GM08714 (cell line): ENCODE measurements around the gene MTHFD1L.

Experiments used
- H3K4me3 ChIP-seq: fragments of 200-500 bp; sonication (Bioruptor generic); 2 replicates; pipeline ENCODE4 v1.5.1; 2014; ENCODE audit warnings: mild to moderate bottlenecking, low read length, inconsistent platforms
- ZNF274 ChIP-seq: IDR thresholded peaks from 2 replicates; pipeline ENCODE4 v1.6.1; 2012; ENCODE audit warnings: mild to moderate bottlenecking, low read depth, low read length

MTHFD1L gene

DNA sequence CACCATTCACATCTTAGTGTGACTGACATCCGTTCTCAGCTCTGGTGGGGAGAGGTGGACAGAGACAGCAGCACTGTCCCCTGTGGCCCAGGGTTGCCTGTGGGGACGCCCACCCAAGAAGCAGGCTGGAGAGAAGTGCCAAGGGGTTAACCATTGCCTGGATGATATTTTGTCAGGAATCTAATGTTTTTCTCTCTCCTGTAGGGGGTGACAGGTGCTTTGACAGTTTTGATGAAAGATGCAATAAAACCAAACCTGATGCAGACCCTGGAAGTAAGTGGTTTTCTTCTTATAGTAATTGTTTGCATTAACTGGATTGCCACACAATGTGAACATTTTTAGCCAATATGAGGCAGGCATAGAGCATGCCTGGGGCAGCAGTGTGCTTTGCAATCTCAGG lies 99.3 kb downstream of the MTHFD1L start:
- H3K4me3 ChIP-seq, result no peak overlapping the region
- TF ChIP-seq ZNF274, result no peak

DNA sequence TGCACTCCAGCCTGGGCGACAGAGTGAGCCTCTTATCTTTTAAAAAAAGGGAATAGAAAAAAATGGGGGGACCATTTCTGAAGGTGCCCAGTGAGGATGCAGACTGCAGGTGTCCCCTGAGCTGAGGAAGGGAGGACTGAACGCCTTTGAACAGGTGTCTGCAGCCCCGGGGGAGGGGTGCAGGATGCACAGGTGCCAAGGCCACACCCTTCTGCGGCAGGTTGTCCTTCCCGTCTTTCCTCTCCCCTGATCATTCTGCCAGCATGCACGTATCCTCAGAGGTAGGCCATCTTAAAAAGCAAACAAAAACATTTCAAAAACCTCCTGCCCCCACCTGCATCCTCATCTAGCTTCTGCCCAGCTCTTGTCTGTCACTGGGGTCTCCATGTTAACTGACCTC lies 101.3 kb downstream of the MTHFD1L start:
- H3K4me3 ChIP-seq, result no peak overlapping the region
- TF ChIP-seq ZNF274, result no peak

DNA sequence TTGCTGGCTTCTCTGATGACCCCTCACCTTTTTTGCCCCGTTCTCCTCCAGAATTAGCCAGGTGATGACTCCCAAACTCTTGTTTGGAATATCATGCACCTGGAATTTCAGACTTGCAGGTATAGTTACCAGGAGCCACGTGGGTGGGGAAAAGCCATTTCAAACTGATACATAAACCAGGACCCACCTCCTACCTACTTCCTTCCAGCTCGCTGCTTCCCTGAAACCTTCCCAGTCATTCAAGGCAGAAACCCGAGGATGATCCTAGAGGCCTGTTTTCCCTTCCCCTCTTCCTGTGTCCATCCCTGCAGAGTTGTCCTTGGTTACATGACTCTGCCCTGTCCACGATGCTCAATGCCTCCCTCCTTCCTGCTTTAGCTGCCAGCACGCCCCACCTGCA lies 101.9 kb downstream of the MTHFD1L start:
- no peak overlapping the region for H3K4me3 ChIP-seq
- no peak for TF ChIP-seq ZNF274

DNA sequence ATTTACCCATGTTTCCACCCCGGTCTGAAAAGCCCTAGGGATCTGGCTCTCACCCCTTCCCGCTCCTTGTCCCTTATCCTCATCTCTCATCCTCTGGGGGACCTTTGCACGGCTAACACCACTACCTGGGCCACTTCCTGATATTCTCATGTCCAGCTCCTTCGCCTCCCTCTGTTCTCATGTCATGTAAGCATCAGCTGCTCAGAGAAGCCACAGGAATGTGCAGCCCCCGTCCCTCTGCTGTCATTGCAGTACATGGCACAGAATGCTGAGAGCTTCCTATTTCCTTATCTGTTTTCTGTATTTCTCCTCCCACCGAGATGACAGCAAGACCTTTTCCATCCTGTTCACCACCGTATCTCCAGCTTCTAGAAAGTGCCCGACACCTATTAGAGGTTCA lies 102.4 kb downstream of the MTHFD1L start:
- TF ChIP-seq ZNF274, result no peak
- H3K4me3 ChIP-seq, result no peak overlapping the region

DNA sequence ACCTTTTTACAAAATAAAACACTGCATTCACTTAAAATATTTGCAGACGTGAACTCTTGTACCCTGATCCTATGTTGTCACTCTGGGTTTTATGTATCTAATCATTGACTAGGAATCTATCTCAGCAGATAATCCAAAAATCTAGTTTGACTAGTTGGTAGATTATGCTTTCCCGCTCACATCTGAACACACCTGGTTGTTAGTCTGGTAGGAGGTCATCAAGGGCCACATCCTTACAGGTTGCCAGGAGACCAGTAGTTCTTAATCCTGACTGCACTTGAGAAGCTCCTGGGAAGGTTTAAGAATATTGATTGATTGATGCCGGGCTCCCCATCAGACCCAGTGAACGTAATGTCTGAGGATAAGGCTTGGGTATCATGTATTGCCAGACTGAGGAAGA lies 104.4 kb downstream of the MTHFD1L start:
- H3K4me3 ChIP-seq, result no peak overlapping the region
- no peak for TF ChIP-seq ZNF274

DNA sequence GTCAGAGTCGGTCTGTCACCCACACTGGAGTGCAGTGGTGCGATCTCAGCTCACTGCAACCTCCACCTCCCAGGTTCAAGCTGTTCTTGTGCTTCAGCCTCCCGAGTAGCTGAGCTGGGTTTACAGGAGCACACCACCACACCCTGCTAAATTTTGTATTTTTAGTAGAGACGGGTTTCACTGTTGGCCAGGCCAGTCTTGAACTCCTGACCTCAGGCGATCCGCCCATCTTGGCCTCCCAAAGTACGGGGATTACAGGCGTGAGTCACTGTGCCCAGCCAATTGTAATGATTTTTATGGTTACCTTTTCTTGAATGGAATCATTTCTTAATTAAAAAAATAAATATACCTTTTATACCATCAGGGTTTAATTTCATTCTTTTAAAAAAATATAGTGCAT lies 105.7 kb downstream of the MTHFD1L start:
- TF ChIP-seq ZNF274, result no peak

DNA sequence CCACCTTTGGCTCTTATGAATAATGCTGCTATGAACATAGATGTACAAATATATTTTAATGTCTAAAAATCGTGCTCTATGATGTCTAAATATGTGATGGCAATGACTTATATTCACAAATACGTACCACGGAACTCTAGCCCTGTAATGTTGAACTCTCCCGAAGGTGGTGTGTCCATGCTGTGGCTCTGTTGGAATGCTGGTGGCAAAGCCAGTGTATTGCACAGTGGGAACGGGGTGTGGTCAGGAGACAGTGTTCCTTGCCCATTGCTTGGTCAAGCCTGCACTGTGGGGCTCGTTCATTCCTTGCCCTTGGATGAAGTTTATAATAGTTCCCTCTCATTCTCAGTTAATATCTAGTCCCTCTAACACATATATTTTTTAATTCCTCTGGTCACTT lies 109.6 kb downstream of the MTHFD1L start:
- H3K4me3 ChIP-seq, result no peak overlapping the region
- TF ChIP-seq ZNF274, result no peak

More for the DNA sequence above, 105.7 kb downstream of the MTHFD1L start:
- no peak overlapping the region for H3K4me3 ChIP-seq

DNA sequence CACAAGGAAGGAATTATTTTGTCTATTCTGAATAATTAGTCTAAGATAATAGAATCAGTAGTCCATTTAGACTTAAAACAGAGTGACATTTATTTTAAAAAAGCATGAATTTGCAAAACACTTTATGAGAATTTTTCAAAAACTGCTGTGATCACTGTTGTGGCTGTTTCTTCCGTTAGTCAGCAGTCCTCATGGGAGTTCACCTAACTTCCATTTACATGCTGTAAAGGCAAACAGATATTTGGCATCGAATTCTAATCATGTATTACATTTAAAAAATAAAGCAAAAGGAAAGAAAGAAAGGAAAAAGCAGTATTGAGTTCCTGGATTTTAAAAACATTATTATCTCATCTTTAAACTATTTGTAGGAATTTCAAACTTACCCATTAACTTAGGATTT lies 111.8 kb downstream of the MTHFD1L start:
- no peak overlapping the region for H3K4me3 ChIP-seq
- no peak for TF ChIP-seq ZNF274

DNA sequence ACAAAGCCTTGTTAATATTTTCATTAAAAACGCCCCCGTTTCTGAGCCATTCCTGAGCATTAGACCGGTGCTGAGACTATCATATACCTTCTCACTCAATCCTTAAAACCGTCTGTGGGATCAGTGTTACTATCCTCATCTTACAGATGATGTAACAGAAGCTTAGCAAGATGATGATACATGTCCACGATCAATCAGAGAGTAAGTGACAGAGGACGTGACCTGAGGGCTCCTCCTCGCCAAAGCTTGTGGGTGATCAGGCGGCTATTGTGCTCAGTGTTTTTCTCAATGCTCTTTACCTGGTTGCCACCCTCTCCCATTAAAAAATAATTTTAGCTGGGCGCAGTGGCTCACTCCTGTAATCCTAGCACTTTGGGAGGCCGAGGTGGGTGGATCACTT lies 113.1 kb downstream of the MTHFD1L start:
- no peak overlapping the region for H3K4me3 ChIP-seq
- TF ChIP-seq ZNF274, result no peak

DNA sequence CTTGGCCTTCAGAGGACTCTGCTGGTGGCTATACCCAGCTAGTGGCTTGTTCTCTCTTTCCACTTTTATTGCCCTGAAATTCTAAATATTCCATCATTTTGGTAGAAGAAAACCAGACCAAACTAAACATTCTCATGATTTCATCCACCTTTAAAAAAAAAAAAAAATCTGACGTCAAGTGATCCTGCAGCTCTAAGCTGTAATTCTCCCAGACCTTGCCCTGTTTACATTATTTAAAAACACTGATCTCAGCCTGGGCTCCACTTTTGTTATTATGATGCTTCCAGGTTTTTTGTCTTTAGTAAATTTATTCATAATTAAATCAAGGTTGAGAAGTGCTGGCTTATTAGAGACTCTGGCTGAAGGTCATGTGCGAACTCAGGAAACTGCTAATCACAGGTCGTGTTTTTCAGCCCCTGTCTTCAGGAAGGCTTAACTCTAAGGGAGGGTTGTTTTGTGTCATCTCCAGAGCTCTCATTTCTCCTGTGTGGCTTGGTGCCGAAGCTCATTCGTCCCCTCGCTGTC lies 114.4 kb downstream of the MTHFD1L start:
- no peak overlapping the region for H3K4me3 ChIP-seq
- TF ChIP-seq ZNF274, result no peak

DNA sequence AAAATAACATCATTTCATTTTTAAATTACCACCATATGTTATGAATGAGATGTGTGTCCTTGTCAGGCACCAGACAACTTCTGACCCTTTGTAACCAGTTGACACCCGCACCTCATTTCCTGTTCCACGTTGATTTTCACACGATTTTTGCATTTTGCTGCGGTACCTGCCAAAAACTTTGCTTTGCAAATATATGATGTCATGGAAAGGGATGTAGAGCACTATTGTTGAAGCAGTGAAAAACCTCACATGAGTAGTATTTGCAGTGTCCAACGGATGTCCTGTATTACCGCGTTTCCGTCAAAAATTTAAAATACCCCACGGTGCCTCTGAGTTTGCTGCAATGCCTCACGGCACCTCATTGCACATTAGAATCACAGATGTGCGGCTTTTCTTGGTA lies 115.6 kb downstream of the MTHFD1L start:
- no peak for TF ChIP-seq ZNF274
- H3K4me3 ChIP-seq, result no peak overlapping the region

DNA sequence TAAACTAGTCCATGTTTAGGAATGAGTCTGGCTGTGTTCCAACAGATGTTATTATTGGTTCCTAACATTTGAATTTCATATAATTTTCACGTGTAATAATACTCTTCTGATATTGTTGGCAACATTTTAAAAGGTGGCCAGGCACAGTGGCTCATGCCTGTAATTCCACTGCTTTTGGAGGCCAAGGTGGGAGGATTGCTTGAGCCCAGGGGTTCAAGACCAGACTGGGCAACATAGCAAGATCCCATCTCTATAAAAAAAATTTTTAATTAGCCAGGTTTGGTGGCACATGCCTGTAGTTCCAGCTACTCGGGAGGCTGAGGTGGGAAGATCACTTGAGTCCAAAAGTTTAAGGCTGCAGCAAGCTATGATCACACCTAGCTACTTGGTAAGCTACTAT lies 116.2 kb downstream of the MTHFD1L start:
- no peak for TF ChIP-seq ZNF274
- no peak overlapping the region for H3K4me3 ChIP-seq

DNA sequence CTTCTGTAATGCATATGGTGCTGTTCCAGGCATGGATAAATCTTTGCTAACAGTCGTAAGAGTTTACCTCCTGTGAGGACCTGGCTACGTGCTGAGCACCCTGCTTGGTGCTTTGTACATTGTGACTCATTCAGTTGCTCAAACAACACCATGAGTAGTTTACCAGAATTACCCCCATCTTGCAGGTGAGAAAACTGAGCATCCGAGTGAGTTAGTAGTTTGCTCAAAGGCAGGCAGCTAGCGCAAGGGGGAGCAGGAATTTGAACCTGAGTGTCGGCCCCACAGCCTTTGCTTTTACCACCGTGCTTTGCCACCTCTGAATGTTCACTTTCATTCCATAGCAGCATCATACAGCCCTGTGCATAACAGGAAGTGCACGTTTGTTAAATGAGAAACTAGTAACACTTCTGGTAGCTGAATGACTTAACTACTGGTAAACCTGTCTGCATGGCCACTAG lies 121.9 kb downstream of the MTHFD1L start:
- no peak for TF ChIP-seq ZNF274
- H3K4me3 ChIP-seq, result no peak overlapping the region

DNA sequence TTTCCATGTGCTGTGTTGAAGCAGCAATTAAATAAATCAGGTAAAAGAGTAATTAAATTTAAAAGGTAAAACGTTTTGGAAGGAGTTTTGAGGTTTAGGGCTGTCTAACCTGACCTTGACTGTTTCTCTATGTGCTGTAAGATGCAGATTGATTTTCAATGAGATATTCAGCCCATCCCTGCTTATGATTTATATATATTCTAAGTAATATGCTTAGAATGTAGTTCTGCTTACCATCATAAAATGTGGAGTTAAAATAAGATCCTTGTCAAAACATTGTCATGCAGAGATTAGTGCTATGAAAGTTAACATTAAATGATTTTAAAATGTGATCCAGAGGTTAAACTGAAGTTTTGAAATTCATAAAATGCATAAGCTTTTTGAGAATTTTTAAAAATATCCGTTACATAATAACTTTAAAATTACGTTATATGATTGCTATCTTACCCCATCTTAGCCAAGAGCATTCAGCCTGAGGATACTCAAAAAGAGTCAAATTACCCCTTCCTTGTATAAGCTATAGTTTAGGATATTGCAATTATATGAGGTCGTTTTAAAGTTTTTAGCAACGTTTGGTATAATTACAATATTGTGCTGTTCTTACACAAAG lies 122.5 kb downstream of the MTHFD1L start:
- H3K4me3 ChIP-seq, result no peak overlapping the region
- TF ChIP-seq ZNF274, result no peak

DNA sequence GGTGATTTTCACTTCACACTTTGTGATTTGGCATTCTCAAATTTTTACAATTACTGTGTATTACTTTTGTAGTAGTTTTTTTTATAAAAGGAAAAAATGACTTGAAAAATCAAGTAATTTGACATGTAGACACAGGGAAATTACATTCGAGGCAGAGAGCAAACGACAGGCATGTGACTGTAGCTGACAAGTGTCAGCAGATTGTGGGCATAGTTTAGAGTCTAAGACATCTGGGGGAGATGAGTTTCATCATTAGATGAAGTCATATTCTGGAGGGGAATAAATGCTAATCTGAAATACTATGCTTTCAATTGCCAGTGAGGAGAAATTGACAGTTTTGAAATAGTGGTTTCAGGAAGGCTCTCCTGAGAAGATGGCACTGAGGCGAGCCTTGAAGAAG lies 126.0 kb downstream of the MTHFD1L start:
- H3K4me3 ChIP-seq, result no peak overlapping the region
- no peak for TF ChIP-seq ZNF274

DNA sequence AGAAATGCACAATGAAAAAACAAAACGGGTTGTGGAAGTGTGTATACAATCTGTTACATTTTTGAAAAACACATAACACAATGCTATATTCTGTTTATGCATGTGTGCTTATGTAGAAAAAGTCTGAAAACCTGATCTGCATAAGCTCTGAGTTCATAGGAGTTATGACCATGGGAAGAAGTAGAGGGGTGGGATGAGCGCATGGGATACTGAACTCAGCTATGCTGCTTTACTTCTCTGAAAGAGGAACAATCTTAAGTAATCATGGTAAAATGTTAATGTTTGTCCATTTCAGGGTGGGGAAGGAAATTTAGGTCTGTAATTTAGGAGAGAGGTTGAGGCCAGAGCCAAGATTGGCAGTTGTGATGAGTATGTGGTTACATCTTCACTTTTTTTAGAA lies 126.8 kb downstream of the MTHFD1L start:
- no peak overlapping the region for H3K4me3 ChIP-seq
- TF ChIP-seq ZNF274, result no peak
